ENCODE results near the gene PIBF1.

DNA sequence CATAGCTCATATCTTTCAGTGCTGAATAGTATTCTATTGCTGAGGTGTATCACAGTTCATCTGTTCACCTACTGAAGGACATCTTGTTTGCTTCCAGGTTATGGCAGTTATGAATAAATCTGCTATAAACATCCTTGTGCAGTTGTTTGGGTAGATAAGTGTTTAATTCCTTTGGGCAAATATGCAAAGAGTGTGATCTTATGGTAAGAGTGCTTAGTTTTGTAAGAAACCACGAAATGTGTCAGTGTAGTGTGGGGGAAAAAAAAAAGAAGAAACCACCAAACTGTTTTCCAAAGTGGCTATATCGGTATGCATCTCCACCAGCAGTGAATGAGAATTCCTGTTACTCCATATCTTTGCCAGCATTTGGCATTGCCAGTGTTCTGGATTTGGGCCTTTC, 93.3 kb downstream of the PIBF1 start:
- no peak for TF ChIP-seq POLR2A (IDR thresholded peaks at IDR 0.05)
- TF ChIP-seq, protein P1, sequence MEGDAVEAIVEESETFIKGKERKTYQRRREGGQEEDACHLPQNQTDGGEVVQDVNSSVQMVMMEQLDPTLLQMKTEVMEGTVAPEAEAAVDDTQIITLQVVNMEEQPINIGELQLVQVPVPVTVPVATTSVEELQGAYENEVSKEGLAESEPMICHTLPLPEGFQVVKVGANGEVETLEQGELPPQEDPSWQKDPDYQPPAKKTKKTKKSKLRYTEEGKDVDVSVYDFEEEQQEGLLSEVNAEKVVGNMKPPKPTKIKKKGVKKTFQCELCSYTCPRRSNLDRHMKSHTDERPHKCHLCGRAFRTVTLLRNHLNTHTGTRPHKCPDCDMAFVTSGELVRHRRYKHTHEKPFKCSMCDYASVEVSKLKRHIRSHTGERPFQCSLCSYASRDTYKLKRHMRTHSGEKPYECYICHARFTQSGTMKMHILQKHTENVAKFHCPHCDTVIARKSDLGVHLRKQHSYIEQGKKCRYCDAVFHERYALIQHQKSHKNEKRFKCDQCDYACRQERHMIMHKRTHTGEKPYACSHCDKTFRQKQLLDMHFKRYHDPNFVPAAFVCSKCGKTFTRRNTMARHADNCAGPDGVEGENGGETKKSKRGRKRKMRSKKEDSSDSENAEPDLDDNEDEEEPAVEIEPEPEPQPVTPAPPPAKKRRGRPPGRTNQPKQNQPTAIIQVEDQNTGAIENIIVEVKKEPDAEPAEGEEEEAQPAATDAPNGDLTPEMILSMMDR (IDR thresholded peaks at IDR 0.05), result no peak

Measured in heart left ventricle (tissue), 13 donors.